ENCODE measurements around the gene SSH2. TPM values are rescaled to one million over a fixed set of nuclear protein-coding genes. Genes with fewer than 3 reads are reported as not detected.

The SSH2 gene, protein sequence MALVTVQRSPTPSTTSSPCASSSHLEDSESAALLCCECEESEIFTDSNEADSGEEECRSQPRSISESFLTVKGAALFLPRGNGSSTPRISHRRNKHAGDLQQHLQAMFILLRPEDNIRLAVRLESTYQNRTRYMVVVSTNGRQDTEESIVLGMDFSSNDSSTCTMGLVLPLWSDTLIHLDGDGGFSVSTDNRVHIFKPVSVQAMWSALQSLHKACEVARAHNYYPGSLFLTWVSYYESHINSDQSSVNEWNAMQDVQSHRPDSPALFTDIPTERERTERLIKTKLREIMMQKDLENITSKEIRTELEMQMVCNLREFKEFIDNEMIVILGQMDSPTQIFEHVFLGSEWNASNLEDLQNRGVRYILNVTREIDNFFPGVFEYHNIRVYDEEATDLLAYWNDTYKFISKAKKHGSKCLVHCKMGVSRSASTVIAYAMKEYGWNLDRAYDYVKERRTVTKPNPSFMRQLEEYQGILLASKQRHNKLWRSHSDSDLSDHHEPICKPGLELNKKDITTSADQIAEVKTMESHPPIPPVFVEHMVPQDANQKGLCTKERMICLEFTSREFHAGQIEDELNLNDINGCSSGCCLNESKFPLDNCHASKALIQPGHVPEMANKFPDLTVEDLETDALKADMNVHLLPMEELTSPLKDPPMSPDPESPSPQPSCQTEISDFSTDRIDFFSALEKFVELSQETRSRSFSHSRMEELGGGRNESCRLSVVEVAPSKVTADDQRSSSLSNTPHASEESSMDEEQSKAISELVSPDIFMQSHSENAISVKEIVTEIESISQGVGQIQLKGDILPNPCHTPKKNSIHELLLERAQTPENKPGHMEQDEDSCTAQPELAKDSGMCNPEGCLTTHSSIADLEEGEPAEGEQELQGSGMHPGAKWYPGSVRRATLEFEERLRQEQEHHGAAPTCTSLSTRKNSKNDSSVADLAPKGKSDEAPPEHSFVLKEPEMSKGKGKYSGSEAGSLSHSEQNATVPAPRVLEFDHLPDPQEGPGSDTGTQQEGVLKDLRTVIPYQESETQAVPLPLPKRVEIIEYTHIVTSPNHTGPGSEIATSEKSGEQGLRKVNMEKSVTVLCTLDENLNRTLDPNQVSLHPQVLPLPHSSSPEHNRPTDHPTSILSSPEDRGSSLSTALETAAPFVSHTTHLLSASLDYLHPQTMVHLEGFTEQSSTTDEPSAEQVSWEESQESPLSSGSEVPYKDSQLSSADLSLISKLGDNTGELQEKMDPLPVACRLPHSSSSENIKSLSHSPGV (N-terminal part only)
- total RNA-seq (10 to 100 TPM in 4 of 7 donors, 1 to 10 TPM in 3; 7.3 to 13.0 (median 11.8) TPM), polyA plus RNA-seq (10 to 100 TPM in 1 of 2 donors, 1 to 10 TPM in 1; 4.2 to 12.5 TPM)
- long read RNA-seq, donor 1 = 0 reads
- long read RNA-seq, donor 2, partial matches to known transcripts = 0 of 5 reads
- long read RNA-seq, donor 2, other reads (novel, unspliced or antisense) = 0 of 5 reads
- long read RNA-seq, donor 3, full-length matches to known transcripts = 2 of 4 reads
- long read RNA-seq, donor 3, partial matches to known transcripts = 0 of 4 reads
- long read RNA-seq, donor 3, other reads (novel, unspliced or antisense) = 2 of 4 reads

DNA sequence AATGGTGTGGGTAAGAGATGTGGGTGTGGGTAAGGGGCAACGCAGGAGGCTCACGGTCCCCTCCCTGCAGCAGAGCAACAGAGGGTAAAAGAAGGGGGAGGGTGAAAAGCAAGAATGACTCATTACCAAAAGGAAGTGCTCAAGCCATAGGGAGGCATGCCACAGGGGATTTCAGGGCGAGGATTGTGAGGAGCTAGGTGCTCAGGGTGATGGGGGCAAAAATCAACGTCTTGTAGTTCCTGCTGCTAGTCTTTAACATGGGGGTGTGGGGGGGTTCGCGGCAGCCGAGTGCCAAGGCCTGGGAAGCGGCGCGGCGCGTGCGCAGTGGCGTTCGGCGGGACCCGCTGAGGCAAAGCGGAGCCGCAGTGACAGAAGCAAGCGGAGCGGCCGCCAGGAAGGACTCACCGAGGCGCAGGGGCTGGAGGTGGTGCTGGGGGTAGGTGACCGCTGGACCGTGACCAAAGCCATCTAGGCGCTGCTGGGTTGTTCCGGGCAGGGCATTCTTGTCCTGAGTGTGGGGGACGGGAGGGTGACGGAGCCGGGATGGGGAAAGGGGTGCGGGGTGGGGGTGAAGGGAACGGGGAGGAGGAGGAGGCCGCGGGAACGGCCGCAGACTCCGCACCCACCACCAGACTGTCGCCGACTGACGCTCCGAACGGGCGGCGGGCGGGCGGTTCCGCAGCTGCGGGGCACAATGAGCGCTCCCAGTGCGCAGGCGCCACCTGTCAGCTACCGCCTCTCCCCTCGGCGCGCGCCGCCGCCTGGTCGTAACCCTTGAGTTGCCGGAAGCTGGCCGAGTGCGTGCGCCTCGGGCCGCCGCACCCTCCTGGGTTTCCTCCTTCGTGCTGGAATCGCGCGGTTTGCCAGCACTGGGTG lies at the start of gene SSH2:
TSS of gene SSH2 (minus strand) at position 696 of the 876 bp plus-strand sequence. CDS start at position 468, 228 bp downstream.
- Histone ChIP-seq H3K4me3 (peak within 1 kb of the TSS; percentile 75), H3K4me1 (ENCODE audit: insufficient read depth) (peaks cover 1% of the 10 kb centered on the region), H3K27ac (peak within 1 kb of the TSS; percentile 7 to 54), H3K27me3 (no peaks in the 10 kb centered on the region), H3K9me3 (no peaks in the 10 kb centered on the region), H3K36me3 (no peaks in the 10 kb centered on the region)
- 0 to 1% (median 0%) methylated on average over 56 to 71 of the region's 71 CpGs for WGBS, 3 donors
- intact Hi-C loops (cut with DNase I) = loop anchor here (5.0 to 10.0 kb wide), 4 partner anchors 122 to 345 kb away; partner anchors contain the start of gene GIT1 (in 1 of the 4)
- TF ChIP-seq, protein P1, sequence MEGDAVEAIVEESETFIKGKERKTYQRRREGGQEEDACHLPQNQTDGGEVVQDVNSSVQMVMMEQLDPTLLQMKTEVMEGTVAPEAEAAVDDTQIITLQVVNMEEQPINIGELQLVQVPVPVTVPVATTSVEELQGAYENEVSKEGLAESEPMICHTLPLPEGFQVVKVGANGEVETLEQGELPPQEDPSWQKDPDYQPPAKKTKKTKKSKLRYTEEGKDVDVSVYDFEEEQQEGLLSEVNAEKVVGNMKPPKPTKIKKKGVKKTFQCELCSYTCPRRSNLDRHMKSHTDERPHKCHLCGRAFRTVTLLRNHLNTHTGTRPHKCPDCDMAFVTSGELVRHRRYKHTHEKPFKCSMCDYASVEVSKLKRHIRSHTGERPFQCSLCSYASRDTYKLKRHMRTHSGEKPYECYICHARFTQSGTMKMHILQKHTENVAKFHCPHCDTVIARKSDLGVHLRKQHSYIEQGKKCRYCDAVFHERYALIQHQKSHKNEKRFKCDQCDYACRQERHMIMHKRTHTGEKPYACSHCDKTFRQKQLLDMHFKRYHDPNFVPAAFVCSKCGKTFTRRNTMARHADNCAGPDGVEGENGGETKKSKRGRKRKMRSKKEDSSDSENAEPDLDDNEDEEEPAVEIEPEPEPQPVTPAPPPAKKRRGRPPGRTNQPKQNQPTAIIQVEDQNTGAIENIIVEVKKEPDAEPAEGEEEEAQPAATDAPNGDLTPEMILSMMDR (IDR thresholded peaks at IDR 0.05) = no peak
- TF ChIP-seq EP300 (IDR thresholded peaks at IDR 0.05) (no peak), POLR2A (IDR thresholded peaks at IDR 0.05) (no peak)
- DNase-seq = peak; percentile 69 to 86 (median 81)

DNA sequence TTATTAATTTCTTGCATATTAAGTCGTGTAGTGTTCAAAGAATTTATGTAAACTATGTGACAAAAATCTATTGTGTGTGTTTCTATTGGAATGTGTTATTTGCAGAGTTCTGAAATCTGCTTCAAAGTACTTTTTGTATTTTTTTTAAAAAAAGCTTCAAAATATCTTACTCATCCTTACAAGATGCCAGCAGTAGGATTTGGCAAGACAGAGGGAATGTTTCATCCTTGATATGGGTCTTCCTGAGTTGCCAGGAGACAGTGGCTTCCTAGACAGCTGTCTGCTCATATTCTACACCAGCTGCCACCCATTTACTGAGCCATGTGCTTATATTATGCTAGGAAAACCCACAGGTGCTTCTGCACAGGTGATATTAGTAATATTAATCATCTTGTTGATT lies 47.8 kb upstream of the SSH2 start:
- TF ChIP-seq EP300 (IDR thresholded peaks at IDR 0.05) (no peak), POLR2A (IDR thresholded peaks at IDR 0.05) (no peak)
- TF ChIP-seq, protein P1 (IDR thresholded peaks at IDR 0.05) = no peak
- H3K27ac ChIP-seq = no peak overlapping the region
- no peak for DNase-seq
- no peaks in the 10 kb centered on the region for H3K9me3 ChIP-seq
- no peaks in the 10 kb centered on the region for H3K27me3 ChIP-seq
- intact Hi-C loops (cut with DNase I) = no loop called here
- no peaks in the 10 kb centered on the region for H3K36me3 ChIP-seq
- WGBS, 3 donors = 11 to 32% (median 26%) methylated on average over 1 of the region's 1 CpG
- H3K4me3 ChIP-seq = no peak overlapping the region
- no peaks in the 10 kb centered on the region for H3K4me1 ChIP-seq (ENCODE audit: insufficient read depth)

GRCh38 chr17:29973005-29973404 lies 43.0 kb upstream of the SSH2 start:
- TF ChIP-seq POLR2A (IDR thresholded peaks at IDR 0.05) (no peak), EP300 (IDR thresholded peaks at IDR 0.05) (no peak)
- TF ChIP-seq, protein P1 (IDR thresholded peaks at IDR 0.05) = no peak
- no peak for DNase-seq
- no peak overlapping the region for H3K27ac ChIP-seq
- no peaks in the 10 kb centered on the region for H3K4me1 ChIP-seq (ENCODE audit: insufficient read depth)
- H3K27me3 ChIP-seq = no peaks in the 10 kb centered on the region
- intact Hi-C loops (cut with DNase I) = no loop called here
- no peaks in the 10 kb centered on the region for H3K9me3 ChIP-seq
- H3K4me3 ChIP-seq = no peak overlapping the region
- H3K36me3 ChIP-seq = no peaks in the 10 kb centered on the region
- 95 to 99% (median 96%) methylated on average over 3 of the region's 3 CpGs for WGBS, 3 donors

Measured in ovary (tissue), 10 donors.